Measurements from ENCODE around the gene KRT24.

DNA sequence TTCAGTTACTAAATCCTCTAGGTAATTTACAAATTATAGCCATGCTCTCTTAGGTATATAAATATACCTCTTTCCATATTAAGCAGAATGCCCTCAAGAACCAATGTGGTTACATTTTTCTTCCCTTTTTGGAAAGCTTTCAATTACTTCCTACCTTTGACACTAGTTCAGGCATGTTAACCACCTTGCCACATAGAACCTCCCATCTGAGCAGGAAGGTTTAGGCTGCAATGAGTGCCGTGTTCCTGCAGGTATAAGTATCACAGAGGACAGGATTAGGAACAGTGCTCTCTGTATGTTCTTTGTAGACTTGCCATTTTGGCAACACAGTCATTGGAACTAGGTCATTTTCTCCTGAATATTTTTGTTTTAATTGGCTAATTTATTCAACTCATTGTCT lies 31.5 kb upstream of the KRT24 start:
- TF ChIP-seq, protein P1, sequence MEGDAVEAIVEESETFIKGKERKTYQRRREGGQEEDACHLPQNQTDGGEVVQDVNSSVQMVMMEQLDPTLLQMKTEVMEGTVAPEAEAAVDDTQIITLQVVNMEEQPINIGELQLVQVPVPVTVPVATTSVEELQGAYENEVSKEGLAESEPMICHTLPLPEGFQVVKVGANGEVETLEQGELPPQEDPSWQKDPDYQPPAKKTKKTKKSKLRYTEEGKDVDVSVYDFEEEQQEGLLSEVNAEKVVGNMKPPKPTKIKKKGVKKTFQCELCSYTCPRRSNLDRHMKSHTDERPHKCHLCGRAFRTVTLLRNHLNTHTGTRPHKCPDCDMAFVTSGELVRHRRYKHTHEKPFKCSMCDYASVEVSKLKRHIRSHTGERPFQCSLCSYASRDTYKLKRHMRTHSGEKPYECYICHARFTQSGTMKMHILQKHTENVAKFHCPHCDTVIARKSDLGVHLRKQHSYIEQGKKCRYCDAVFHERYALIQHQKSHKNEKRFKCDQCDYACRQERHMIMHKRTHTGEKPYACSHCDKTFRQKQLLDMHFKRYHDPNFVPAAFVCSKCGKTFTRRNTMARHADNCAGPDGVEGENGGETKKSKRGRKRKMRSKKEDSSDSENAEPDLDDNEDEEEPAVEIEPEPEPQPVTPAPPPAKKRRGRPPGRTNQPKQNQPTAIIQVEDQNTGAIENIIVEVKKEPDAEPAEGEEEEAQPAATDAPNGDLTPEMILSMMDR (IDR thresholded peaks at IDR 0.05): no peak
- TF ChIP-seq POLR2AphosphoS5 (IDR thresholded peaks at IDR 0.05): no peak

Data from prostate gland (tissue), 2 donors.